HG02678 (cell line): ENCODE measurements around the gene SERTAD1.
"Not testable (repeated sequence)": the region's sequence is repeated elsewhere in the genome, so short reads cannot be mapped to it uniquely, and the experiment has no call there.

Source experiments
- ATAC-seq: cut with Tn5 transposase; IDR thresholded peaks from one replicate; pipeline ENCODE4 v1.9.1; 2021; ENCODE audit warnings: mild to moderate bottlenecking, moderate library complexity; ENCODE audit not compliant: unreplicated experiment

The SERTAD1 gene

DNA sequence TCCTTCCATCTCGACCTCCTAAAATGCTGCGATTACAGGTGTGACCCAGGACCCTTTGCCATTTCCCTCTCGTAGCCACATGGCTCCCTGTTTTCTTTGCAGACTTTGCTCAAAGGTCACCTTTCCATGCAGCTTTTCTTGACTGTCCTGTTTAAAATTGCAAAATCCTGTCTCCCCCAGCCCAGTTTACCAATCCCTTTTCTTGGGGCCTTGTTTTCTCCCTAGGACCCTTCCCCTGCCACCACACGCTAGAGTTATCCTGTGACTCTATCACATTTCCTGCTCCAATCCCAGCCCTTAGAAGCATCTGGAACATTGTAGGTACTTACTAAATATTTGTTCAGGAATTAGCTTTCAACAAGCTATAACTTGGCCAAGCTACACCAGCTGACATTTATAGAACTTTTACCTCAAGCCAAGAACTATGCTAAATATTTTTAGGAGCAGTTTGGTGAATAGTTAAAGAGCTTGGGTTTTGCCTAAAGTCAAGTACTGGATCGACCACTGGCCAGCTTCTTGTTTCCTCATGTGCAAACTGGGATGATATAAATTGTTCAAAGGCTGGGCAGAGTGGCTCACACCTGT is 27.5 kb upstream of the SERTAD1 start:
- ATAC-seq, result no peak

DNA sequence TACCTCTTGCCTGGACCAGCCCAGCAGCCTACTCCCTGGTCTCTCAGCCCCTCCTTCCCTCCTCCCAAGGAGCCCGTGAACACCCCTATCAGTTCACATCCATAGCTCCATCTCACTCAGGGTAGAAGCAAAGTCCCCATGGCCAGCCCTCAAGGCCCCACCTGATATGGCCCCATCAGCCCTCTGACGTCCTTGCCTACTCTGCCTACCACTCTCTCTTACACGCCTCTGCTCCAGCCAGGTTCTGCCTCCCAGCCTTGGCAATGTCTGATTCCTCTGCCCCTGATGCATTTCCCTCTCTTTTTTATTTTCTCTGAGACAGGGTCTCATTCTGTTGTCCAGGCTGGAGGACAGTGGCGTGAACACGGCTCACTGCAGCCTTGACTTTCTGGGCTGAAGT is 26.2 kb upstream of the SERTAD1 start:
- no peak for ATAC-seq

DNA sequence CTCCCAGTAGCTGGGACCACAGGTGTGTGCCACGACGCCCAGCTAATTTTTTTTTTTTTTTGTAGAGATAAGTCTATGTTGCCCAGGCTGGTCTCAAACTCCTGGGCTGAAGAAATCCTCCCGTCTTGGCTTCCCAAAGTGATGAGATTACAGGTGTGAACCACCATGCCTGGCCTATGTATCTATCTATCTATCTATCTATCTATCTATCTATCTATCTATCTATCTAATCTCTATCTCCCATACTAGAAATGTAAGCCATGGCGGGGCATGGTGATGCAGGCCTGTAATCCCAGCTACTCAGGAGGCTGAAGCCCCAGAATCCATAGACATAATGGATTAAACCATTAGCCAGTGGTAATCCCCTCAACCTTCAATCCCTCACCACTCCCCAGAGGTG is 24.9 kb upstream of the SERTAD1 start:
- no peak for ATAC-seq

DNA sequence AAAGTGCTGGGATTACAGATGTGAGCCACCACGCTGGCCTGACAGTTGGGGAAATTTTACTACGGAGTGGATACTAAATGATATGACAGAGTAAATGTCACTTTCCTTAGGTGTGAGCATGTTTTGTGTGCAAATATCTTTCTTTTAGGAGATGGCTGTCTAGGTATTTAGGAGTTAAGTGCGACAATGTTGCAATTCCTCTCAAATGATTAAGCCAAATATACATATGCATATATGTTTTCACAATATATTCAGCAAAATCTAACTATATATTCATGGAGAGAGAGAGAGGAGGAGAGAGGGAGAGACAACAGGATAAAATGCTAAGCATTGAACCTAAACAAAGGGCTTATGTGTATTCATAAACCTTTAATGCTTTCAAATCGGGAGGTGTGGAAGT is 23.7 kb upstream of the SERTAD1 start:
- ATAC-seq, result no peak

DNA sequence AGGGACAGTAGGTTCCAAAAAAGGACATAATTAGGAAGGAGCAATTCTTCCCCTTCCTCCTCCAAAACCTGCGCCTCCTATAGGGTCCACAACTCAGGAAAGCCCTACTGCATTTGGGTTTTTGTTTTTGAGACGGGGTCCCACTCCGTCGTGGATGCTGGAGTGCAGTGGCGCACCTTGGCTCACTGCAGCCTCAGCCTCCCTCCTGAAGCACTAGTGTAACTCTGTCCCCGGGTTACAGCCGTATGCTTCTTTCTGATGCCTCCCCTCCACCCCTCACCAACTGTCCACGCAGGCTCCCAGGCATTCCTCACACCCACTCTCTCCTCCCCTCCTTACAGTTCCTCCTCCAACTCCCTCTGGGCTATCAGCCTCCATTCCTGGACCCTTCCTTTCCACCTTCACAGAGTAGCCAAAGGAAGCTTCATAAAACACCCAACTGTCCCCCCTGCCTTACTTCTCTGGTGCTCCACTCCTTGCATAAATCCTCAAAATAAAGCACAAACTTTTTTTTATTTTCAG is 20.5 kb upstream of the SERTAD1 start:
- no peak for ATAC-seq

DNA sequence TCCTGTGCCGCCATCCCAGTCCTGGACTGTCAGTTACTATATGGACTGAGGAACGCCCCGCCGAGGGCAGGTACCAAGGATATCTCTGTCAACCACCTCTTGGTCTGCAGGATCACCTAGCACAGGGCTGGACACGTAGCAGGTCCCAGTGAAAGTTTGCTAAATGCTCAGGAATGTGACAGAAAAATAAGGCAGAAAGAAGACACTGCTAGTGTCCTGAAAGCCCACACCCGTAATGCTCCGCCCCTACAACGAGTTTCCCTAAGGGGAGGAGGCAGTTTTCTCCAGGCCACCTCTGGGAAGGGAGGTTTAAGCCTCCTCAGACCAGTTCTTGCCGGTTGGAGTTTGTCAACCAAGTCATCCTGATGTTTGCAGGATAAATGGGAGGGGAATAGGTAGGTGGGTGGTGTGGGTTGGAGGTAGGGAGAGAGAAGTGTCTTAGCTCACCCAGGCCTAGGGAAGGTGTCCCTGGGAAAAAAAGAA is 20.0 kb upstream of the SERTAD1 start:
- ATAC-seq, result no peak

DNA sequence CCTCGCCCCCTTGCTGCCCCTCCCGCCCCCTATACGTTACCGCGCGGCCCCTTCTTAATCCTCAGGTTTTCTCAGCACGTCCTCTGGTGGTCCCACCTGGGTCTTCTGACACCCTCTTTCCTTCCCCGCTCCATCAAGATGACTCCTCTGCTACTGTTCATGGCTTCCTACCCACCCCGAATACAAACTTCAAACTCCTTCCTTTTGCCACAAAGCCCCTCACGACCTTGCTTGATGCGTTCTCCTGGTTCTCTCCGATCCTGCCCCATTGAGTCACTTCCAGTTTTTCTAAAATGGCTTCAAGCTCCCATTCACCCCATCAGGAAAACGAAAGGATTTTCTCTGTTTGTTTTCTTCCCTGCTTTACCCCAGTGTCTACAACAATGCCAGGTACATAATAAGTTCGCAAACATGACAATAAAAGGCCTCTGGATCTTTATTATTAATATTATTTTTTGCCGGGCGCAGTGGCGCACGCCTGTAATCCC is 19.1 kb upstream of the SERTAD1 start:
- ATAC-seq, result no peak

DNA sequence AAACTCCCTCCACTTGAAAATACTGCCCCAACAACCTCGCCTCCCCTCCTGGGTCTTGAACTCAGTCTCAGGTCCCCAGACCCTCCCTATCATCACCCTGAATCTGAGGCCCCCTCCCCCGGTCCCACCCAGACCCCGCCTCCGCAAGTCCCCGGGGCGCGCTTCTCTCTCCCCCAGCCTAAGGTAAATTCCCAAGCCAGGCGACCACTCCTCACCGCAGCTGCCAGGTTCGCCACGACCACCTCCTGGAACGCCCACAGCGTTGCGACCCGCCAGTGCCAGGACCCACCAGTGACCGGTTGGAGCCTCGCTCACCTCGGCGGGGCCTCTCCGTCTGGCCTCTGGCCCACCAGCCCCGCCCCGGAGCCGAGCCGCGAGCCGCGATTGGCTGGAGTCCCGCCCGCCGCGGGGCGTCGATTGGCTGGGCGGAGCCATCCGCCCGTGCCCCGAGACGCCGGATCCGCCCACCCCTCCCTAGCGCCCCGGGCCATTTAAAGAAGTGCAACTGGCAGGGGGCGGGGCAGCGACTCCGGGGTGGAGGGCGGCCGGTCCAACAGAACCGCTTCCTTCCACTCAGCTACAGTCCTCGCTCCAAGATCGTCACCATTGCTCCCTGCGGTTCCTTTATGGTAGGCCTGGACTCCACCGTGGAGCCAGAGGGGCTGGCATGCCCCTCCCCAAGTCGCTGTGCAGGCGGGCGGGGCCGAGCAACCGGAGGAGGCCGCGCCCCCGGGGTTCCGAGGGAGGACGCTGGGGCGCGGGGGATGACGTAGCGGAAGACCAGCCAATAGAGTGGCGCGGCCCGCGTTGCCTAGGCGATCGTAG is 18.4 kb upstream of the SERTAD1 start, which contains the start of gene SERTAD3:
Gene SERTAD3 (minus strand): TSS at position 336 of the 825 bp plus-strand sequence. CDS start 2,255 bp downstream, outside the sequence.
- ATAC-seq, result peak; percentile 70

DNA sequence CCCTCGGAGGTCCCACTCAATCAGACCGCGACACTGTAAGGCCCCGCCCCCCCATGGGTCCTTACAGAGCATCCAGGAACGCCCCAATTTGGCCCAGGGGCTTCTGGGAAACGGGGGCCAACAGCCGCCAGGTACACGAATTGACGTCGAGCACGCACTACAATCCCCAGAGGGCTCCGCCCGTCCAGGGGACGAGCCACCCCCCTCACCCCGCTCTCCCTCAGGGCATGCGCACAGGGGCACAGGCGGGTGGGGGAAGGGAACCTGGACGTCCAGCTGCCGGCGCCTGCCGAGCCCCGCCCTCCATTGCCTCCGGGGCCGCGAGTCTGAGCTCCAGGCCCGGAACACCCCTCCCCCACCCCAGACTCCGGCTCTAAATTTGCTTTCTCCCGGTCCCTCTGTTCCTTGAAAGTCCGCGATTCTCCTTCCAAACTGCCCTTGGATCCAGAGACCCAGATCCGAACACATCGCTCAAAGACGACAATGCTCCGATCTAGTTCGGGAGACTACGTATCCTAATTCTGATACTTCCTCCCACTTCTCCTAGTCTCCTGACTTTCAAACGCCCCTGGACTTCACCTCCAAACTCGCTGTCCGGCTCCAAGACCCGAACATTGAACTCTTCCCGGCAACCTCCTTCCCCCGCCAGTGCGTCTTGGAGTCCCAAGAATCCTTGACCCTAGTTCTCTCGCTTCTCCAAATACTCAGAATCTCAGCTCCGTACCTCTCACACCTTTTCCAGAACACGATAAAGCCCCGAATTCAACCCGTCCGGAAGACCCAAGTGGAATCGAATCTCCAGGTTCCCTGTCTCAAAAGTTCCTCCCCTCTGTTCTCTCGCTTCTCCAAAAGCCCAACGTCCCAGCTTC is 17.6 kb upstream of the SERTAD1 start:
- peak; percentile 68 for ATAC-seq

DNA sequence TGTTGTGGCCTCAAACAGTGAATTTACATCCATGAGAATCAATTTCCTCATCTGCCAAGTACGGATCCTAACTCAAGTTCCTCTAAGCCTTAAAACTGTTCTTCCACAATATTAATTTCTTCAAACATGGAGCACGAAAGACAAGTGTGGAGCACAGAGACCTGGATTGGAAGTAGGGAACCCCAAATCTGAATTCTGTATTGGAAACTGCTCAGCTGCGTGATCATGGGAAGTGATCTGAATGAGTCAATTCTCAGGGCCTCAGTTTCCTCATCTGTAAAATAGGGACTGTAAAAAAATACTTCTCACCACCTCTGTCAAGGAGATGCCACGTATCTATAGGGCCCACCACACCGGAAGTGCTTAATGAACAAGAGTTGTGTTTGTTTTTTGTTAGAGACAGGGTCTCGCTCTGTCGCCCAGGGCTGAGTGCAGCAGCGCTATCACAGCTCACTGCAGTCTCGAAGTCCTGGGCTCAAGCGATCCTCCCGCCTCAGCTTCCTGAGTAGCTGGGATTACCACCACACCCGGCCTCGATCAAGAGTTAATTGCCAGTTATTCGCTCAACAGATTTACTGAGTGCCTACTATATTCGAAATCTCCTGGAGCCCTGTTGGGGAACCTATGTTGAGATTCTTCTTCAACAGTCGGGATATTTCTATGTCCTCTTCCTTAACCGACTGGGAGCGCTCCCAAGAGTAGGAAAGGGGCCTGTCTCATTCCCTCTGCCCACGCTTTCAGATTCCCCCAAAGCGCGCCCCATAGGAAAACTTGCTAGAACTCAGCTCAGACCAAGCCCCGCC is 16.7 kb upstream of the SERTAD1 start:
- no peak for ATAC-seq

DNA sequence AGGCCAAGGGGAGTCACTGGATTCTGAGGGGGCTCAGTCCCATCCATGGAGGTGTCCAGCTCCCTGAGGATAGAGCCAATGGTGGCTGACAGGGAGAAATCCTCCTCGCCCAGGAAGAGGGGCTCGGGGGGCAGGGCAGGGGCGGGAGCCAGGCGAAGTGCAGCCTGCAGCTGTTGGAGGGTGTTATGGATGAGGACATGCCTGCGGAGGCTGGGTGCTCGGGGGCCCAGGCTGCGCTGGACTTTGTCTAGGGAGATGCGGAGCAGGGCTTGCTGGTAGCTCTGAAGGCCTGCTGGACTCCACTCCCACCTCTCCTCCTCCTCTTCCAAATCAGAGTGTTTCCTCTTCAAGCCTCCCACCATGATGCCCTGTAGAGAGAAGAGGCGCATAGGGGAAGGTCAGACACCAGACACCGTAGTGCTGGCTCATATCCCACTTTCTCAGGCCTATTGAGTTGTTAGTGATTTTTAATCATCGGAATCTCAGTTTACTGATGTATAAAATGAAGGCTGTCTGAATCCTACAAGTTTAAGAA is 16.0 kb upstream of the SERTAD1 start:
- no peak for ATAC-seq

DNA sequence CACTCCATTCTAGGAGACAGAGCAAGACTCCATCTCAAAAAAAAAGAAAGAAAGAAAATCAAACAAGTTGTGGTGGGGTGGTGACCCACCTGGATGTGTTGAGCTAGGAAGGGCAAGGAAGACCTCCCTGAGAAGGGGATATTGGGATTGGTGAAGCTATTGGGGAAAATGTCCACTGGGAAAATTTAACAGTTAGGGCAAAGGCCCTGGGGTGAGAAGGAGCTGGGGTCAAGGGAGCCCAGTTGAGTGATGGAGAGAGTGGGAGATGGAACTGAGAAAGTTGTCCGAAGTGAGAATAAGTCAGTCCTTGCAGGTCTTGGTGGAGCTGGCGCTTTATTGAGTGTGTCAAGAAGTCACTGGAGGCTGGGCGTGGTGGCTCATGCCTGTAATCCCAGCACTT is 12.5 kb upstream of the SERTAD1 start:
- no peak for ATAC-seq

DNA sequence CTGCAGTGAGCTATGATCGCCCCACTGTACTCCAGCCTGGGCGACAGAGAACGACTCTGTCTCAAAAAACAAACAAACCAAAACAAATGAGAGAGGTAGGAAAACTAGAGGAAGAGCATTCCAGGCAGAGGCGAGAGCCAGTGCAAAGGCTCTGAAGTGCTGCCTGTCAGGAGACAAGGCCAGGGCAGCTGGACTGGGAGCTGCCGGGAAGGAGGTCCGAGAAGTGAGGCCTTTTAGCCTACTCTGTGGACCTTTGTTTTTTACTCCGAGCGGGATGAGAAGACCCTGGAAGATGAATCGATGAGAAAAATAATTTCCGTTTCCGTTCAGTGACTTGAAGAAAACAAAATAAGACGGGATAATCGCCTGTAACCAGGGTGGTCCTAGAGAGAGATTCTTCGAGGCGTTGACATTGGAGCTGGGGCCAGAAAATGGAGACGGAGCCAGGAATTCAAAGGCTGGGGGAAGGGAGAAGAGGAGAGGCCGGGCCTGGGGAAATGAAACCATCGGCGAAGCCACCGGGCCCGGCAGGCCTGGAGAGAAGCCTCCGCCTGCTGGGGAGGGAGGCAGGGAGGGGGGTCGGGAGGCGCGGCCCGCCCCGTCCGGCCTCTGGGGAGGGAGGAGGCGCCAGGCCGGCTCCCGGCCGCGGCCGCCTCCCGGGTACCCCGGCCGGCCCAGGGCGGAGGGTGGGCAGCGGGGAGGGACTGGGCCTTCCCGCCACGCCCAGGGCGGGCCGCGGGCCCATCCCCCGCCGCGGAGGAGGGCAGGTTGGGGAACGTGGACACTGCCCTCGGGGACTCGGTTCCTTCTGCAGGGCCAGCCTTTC is 7.8 kb upstream of the SERTAD1 start:
- ATAC-seq, result peak; percentile 70

DNA sequence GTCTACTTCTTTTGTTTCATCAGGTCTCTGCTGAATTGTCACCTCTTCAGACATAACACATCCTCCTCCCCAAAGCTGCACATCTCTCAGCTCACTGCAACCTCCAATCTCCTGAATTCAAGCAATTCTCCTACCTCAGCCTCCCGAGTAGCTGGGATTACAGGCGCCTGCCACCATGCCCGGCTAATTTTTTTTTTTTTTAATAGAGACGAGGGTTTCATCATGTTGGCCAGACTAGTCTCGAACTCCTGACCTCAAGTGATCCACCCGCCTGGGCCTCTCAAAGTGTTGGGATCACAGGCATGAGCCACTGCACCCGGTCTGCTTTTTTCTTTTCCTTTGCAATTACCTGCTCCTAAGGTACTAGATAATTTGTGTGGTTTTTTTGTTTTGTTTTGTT is 7.0 kb upstream of the SERTAD1 start:
- not testable (repeated sequence) for ATAC-seq

DNA sequence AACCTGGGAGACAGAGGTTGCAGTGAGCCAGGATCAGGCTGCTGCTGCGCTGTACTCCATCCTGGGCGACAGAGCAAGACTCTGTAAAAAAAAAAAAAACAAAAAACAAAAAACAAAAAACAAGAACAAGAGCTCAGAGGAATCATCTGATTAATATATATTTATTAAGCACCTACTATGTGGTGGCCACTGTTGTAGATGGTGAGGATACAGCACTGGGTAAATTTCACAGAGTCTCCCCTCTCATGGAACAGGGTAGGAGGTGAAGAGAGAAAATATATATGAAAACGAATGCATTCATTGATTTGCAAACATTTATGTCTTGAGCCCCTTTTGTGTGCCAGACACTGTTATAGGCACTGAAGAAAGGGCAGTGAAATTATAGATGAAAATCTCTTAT is 5.9 kb upstream of the SERTAD1 start:
- no peak for ATAC-seq

DNA sequence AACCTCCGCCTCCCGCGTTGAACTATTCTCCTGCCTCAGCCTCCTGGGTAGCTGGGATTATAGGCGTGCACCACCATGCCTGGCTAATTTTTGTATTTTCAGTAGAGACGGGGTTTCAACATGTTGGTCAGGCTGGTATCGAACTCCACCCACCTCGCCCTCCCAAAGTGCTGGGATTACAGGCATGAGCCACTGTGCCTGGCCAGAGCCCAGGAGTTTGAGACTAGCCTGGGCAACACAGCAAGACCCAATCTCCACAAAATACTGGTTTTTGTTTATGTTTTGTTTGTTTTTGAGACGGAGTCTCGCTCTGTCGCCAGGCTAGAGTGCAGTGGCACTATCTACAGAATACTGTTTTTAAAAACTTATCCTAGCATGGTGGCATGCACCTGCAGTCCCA is 4.5 kb upstream of the SERTAD1 start:
- ATAC-seq, result not testable (repeated sequence)

DNA sequence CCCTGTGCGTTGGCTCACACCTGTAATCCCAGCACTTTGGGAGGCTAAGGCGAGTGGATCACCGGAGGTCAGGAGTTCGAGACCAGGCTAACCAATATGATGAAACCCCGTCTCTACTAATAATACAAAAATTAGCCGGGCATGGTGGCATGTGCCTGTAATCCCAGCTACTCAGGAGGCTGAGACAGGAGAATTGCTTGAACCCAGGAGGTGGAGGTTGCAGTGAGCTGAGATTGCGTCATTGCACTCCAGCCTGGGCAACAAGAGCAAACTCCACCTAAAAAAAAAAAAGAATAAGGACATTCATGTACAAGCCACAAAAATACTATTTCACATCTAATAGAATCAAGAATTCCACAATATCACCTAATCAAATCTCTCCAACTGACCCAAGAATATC is 2.4 kb upstream of the SERTAD1 start:
- not testable (repeated sequence) for ATAC-seq

DNA sequence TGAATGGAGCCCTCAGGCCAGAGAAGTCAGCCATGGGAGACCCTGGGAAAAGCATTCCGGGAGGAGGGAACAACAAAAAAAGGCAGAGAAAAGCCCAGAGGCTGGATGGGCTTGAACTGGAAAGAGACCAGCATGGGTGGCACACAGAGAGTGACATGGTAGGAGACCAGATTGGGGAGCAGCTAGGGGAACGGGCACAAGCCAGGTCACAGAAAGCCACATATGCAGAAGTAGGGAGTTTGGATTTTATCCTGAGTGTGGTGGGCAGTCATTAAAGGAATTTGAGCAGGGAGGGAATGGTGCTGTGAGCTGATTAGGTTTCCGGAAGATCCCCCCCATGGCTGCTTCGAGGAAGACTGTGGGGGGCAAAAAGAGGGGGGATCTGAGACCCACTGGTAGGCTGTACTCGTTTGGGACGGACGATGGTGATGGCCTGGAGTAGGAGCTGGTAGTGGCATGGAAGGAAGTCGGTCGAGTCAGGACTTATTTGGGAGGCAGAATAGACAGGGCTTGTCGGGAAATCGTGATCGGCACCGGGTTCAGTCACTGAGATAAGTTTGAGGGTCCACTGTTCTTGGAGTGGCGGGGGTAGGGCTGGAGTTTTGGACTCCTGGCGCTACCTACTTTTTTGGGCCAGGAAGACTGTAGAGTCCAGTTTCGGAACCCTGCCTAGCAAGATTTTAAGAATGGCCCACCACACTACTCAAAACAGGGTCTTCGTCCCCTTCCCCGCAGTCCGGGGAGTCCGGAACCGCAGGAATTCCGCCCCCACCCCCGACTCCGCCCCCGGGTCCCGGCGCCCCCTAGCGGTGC is 949 bp downstream of the SERTAD1 start:
- no peak for ATAC-seq
